NCI-H187 treated with DMSO at 0.1 percent for 48 hours (cell line): ENCODE data around the gene TMBIM1.

Experiments used
- DNase-seq: peaks from one replicate; lab custom pipeline; 2025; lab: John Stamatoyannopoulos, UW

The TMBIM1 gene

GRCh38 chr2:218292048-218293014 is at the start of gene TMBIM1:
Gene TMBIM1, minus strand, starts transcription at chr2:218292503. Its CDS starts 10,362 bp downstream, at chr2:218282141.
- DNase-seq = no peak

GRCh38 chr2:218341381-218341780 is 49.1 kb upstream of the TMBIM1 start:
- no peak for DNase-seq

GRCh38 chr2:218340656-218341055 is 48.4 kb upstream of the TMBIM1 start:
- no peak for DNase-seq

GRCh38 chr2:218334531-218334930 is 42.2 kb upstream of the TMBIM1 start:
- no peak for DNase-seq

GRCh38 chr2:218332920-218333645 is 40.8 kb upstream of the TMBIM1 start:
- no peak for DNase-seq

GRCh38 chr2:218332288-218332687 is 40.0 kb upstream of the TMBIM1 start:
- no peak for DNase-seq

GRCh38 chr2:218331745-218332144 is 39.4 kb upstream of the TMBIM1 start:
- no peak for DNase-seq

- DNase-seq = no peak
Observed at GRCh38 chr2:218329826-218330593, 37.7 kb upstream of the TMBIM1 start.

GRCh38 chr2:218329027-218329825 is 36.9 kb upstream of the TMBIM1 start:
- DNase-seq = no peak

- no peak for DNase-seq
Observed at GRCh38 chr2:218328294-218328693, 36.0 kb upstream of the TMBIM1 start.

- DNase-seq = no peak
Observed at GRCh38 chr2:218327451-218328210, 35.3 kb upstream of the TMBIM1 start.

- DNase-seq = no peak
Observed at GRCh38 chr2:218326315-218326714, 34.0 kb upstream of the TMBIM1 start.

- DNase-seq = no peak
Observed at GRCh38 chr2:218325566-218326160, 33.4 kb upstream of the TMBIM1 start.

- DNase-seq = no peak
Observed at GRCh38 chr2:218323526-218324472, 31.5 kb upstream of the TMBIM1 start.

GRCh38 chr2:218322768-218323525 is 30.6 kb upstream of the TMBIM1 start:
- DNase-seq = no peak

GRCh38 chr2:218320704-218321336 is 28.5 kb upstream of the TMBIM1 start:
- DNase-seq = no peak

GRCh38 chr2:218319813-218320365 is 27.6 kb upstream of the TMBIM1 start:
- no peak for DNase-seq
